ENCODE measurements around the gene SH3D19.

DNA sequence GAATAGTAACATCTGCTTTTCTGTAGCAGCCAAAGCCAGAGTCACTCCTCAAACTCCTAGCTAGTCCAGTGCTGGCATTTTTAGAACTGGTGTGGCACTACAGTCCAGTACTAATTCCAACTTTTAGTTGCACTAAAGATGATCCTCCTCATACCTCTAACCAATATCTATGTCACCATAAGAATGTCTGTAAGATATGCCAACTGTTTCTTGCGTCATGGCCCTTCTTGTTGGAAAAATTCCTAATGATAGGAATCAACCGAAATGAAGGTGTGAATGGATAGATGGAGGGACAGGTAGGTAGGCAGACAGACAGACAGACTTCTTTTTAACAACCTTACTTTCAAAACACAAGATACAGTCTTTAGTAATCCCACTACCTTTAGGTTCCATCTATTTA is 123.0 kb downstream of the SH3D19 start:
- TF ChIP-seq, protein P1, sequence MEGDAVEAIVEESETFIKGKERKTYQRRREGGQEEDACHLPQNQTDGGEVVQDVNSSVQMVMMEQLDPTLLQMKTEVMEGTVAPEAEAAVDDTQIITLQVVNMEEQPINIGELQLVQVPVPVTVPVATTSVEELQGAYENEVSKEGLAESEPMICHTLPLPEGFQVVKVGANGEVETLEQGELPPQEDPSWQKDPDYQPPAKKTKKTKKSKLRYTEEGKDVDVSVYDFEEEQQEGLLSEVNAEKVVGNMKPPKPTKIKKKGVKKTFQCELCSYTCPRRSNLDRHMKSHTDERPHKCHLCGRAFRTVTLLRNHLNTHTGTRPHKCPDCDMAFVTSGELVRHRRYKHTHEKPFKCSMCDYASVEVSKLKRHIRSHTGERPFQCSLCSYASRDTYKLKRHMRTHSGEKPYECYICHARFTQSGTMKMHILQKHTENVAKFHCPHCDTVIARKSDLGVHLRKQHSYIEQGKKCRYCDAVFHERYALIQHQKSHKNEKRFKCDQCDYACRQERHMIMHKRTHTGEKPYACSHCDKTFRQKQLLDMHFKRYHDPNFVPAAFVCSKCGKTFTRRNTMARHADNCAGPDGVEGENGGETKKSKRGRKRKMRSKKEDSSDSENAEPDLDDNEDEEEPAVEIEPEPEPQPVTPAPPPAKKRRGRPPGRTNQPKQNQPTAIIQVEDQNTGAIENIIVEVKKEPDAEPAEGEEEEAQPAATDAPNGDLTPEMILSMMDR (IDR thresholded peaks at IDR 0.05): no peak
- TF ChIP-seq POLR2A (IDR thresholded peaks at IDR 0.05): no peak

Measured in Peyer's patch (tissue), 4 donors.